HCT116 (cell line): ENCODE data around the gene ANXA7. TPM values are rescaled to one million over a fixed set of nuclear protein-coding genes. Genes with fewer than 3 reads are reported as not detected.

ENCODE experiments used
- ATAC-seq: fragments of 200-7000 bp; cut with Tn5 transposase; 2 replicates; pipeline ENCODE4 v1.9.1; 2020; ENCODE audit warnings: mild to moderate bottlenecking, moderate library complexity
- BruUV-seq: library from RNA; stranded (reverse); fragments of 400-500 nt; replicated peaks from 2 replicates; lab custom pipeline; 2021; lab: Mats Ljungman, UMichigan
- CTCF ChIA-PET: fragments of 300-600 bp; sonication (Branson Sonifier 250); formaldehyde crosslinking; loops from one replicate; lab custom pipeline; 2021; ENCODE audit warnings: antibody characterized with exemption; lab: Charles Lee
- POLR2A ChIA-PET: fragments of 300-600, 350-600 bp; sonication (Branson Sonifier 250); formaldehyde crosslinking; loops from one replicate; lab custom pipeline; 2021; ENCODE audit warnings: antibody characterized with exemption; lab: Charles Lee
- RAD21 ChIA-PET, 2 experiments: fragments of 300-600 bp; sonication (Branson Sonifier 250); formaldehyde crosslinking; loops; one replicate each; lab custom pipeline; 2023; ENCODE audit warnings: low total read pairs in 2 of 2; ENCODE audit not compliant: uncharacterized antibody in 2 of 2, unreplicated experiment in 2 of 2, low non-redundant PET in 1 of 2; lab: Charles Lee
- DNase-seq: peaks from one replicate; pipeline ENCODE4 v3.0.0-alpha.2; 2010; ENCODE audit warnings: low read depth, low spot score
- H2AFZ ChIP-seq: fragments of 200-600 bp; shearing (Covaris generic), sonication (generic); 2 replicates; pipeline ENCODE4 v1.6.1; 2017; ENCODE audit warnings: low read depth, mixed run types, mixed read lengths, antibody characterized with exemption, low read length; ENCODE audit not compliant: poor library complexity, severe bottlenecking
- H3K27ac ChIP-seq: 2 replicates; pipeline ENCODE4 v1.5.1; 2012; ENCODE audit warnings: low read depth, low read length
- H3K27me3 ChIP-seq: fragments of 200-600 bp; sonication (generic); 2 replicates; pipeline ENCODE4 v1.6.1; 2016; ENCODE audit warnings: mixed run types, low read length, mixed read lengths; ENCODE audit not compliant: insufficient read depth
- H3K36me3 ChIP-seq, 2 experiments: fragments of 200-500 bp in 1 of 2; fragments of 200-600 bp in 1 of 2; sonication (Bioruptor generic) in 1 of 2; sonication (generic) in 1 of 2; 2 replicates each; pipeline versions ENCODE4 v1.5.1 to v1.6.1; 2014 to 2016; ENCODE audit warnings: low read length in 2 of 2, inconsistent platforms in 1 of 2, mixed read lengths in 1 of 2, mixed run types in 1 of 2; ENCODE audit not compliant: insufficient read depth in 2 of 2, control insufficient read depth in 1 of 2
- H3K4me1 ChIP-seq, 2 experiments: fragments of 200-600 bp in 1 of 2; sonication (generic) in 1 of 2; 2 replicates each; pipeline versions ENCODE4 v1.5.1 to v1.6.1; 2012 to 2017; ENCODE audit warnings: low read length in 2 of 2, inconsistent platforms in 1 of 2, mild to moderate bottlenecking in 1 of 2, mixed read lengths in 1 of 2, mixed run types in 1 of 2, moderate library complexity in 1 of 2; ENCODE audit not compliant: insufficient read depth in 2 of 2, control insufficient read depth in 1 of 2
- H3K4me2 ChIP-seq: fragments of 200-600 bp; sonication (generic); 2 replicates; pipeline ENCODE4 v1.6.1; 2017; ENCODE audit warnings: mixed run types, low read length, mixed read lengths
- H3K4me3 ChIP-seq, 2 experiments: fragments of 200-600 bp in 1 of 2; sonication (generic) in 1 of 2; replicated peaks in 1 of 2; 2 replicates each; pipeline ENCODE4 v1.5.1; 2011 to 2016; ENCODE audit warnings: low read length in 2 of 2, control low read depth in 1 of 2, low read depth in 1 of 2, mild to moderate bottlenecking in 1 of 2, mixed read lengths in 1 of 2, mixed run types in 1 of 2
- H3K79me2 ChIP-seq: fragments of 200-600 bp; sonication (generic); 2 replicates; pipeline ENCODE4 v1.6.1; 2017; ENCODE audit warnings: mild to moderate bottlenecking, mixed run types, low read length, moderate library complexity, mixed read lengths; ENCODE audit not compliant: insufficient read depth
- H3K9ac ChIP-seq: fragments of 200-600 bp; sonication (generic); 2 replicates; pipeline ENCODE4 v1.6.1; 2016; ENCODE audit warnings: low read length, mixed read lengths
- H3K9me2 ChIP-seq: fragments of 200-600 bp; sonication (generic), shearing (Covaris generic); 2 replicates; pipeline ENCODE4 v1.6.1; 2017; ENCODE audit warnings: mixed run types, mild to moderate bottlenecking, moderate library complexity; ENCODE audit not compliant: insufficient read depth
- H3K9me3 ChIP-seq, 2 experiments: fragments of 200-500 bp in 1 of 2; fragments of 200-600 bp in 1 of 2; sonication (Bioruptor generic) in 1 of 2; sonication (generic) in 1 of 2; 2 replicates each; pipeline ENCODE4 v1.6.1; 2014 to 2017; ENCODE audit warnings: low read length in 2 of 2, mixed read lengths in 2 of 2, inconsistent platforms in 1 of 2, low read depth in 1 of 2, mild to moderate bottlenecking in 1 of 2, mixed run types in 1 of 2, moderate library complexity in 1 of 2; ENCODE audit not compliant: control insufficient read depth in 1 of 2, insufficient read depth in 1 of 2
- H4K20me1 ChIP-seq: fragments of 200-600 bp; sonication (generic), shearing (Covaris generic); 2 replicates; pipeline ENCODE4 v1.6.1; 2017; ENCODE audit warnings: mixed run types, mild to moderate bottlenecking, moderate library complexity; ENCODE audit not compliant: insufficient read depth
- CBX3 ChIP-seq: IDR thresholded peaks from 2 replicates; pipeline ENCODE4 v1.6.1; 2012; ENCODE audit warnings: low read depth
- CEBPB ChIP-seq: IDR thresholded peaks from 2 replicates; pipeline ENCODE4 v1.6.1; 2012; ENCODE audit warnings: low read depth
- CTCF ChIP-seq, 3 experiments: fragments of 200-600 bp in 1 of 3; sonication (generic) in 1 of 3; IDR thresholded peaks in 2 of 3; conservative IDR thresholded peaks in 1 of 3; 2 replicates each; pipeline ENCODE4 v1.5.1; 2012 to 2017; ENCODE audit warnings: low read depth in 2 of 3, low read length in 2 of 3, antibody characterized with exemption in 1 of 3, borderline replicate concordance in 1 of 3, control low read depth in 1 of 3, mild to moderate bottlenecking in 1 of 3, mixed read lengths in 1 of 3, mixed run types in 1 of 3, moderate library complexity in 1 of 3; ENCODE audit not compliant: insufficient read depth in 1 of 3
- EGR1 ChIP-seq: IDR thresholded peaks from 2 replicates; pipeline ENCODE4 v1.6.1; 2012; ENCODE audit warnings: low read depth
- ELF1 ChIP-seq: IDR thresholded peaks from 2 replicates; pipeline ENCODE4 v1.6.1; 2012; ENCODE audit warnings: low read depth, borderline replicate concordance
- EZH2 ChIP-seq: fragments of 200-600 bp; sonication (generic); IDR thresholded peaks from 2 replicates; pipeline ENCODE4 v1.6.1; 2017; ENCODE audit warnings: antibody characterized with exemption, mixed run types
- FOSL1 ChIP-seq: IDR thresholded peaks from 2 replicates; pipeline ENCODE4 v1.6.1; 2012; ENCODE audit warnings: low read depth
- POLR2A ChIP-seq: IDR thresholded peaks from 2 replicates; pipeline ENCODE4 v1.7.0; 2011; ENCODE audit warnings: borderline replicate concordance; ENCODE audit not compliant: insufficient read depth, insufficient read length; ENCODE audit errors: extremely low read depth
- POLR2AphosphoS5 ChIP-seq: IDR thresholded peaks from 2 replicates; pipeline ENCODE4 v1.6.1; 2011; ENCODE audit warnings: mild to moderate bottlenecking, low read depth, low read length, moderate library complexity
- RAD21 ChIP-seq: IDR thresholded peaks from 2 replicates; pipeline ENCODE4 v1.6.1; 2012; ENCODE audit warnings: low read depth, mild to moderate bottlenecking
- SIN3A ChIP-seq: IDR thresholded peaks from 2 replicates; pipeline ENCODE4 v1.6.1; 2012; ENCODE audit warnings: low read depth
- SRF ChIP-seq: IDR thresholded peaks from 2 replicates; pipeline ENCODE4 v1.6.1; 2012; ENCODE audit warnings: low read depth
- YY1 ChIP-seq: IDR thresholded peaks from 2 replicates; pipeline ENCODE4 v1.6.1; 2011; ENCODE audit warnings: low read length, low read depth, moderate library complexity, mild to moderate bottlenecking; ENCODE audit not compliant: insufficient replicate concordance; ENCODE audit errors: extremely low read depth
- ZFX ChIP-seq: fragments of 450-650 bp; IDR thresholded peaks from 2 replicates; pipeline ENCODE4 v1.6.1; 2017
- ZNF274 ChIP-seq: fragments of 200-500 bp; sonication (Bioruptor generic); IDR thresholded peaks from 2 replicates; pipeline ENCODE4 v1.6.1; 2014; ENCODE audit warnings: mild to moderate bottlenecking, low read depth, low read length, inconsistent platforms
- intact Hi-C: fragments of 100-400 bp; cut with micrococcal nuclease; formaldehyde crosslinking; loops from 2 replicates; pipeline ENCODE4 v1.10.0; 2022
- total RNA-seq: library from RNA; stranded (reverse); gene quantifications from one replicate; pipeline ENCODE4 v1.2.1, GENCODE V29; 2021; ENCODE audit not compliant: unreplicated experiment
- TF ChIP-seq, protein P1 (sequence below): IDR thresholded peaks from 2 replicates; pipeline ENCODE4 v1.6.1; 2011; ENCODE audit warnings: mild to moderate bottlenecking, low read length, moderate library complexity; ENCODE audit not compliant: insufficient replicate concordance; ENCODE audit errors: extremely low read depth

ANXA7 gene
- total RNA-seq, 1 experiment from 2014 or later = 105 TPM

DNA sequence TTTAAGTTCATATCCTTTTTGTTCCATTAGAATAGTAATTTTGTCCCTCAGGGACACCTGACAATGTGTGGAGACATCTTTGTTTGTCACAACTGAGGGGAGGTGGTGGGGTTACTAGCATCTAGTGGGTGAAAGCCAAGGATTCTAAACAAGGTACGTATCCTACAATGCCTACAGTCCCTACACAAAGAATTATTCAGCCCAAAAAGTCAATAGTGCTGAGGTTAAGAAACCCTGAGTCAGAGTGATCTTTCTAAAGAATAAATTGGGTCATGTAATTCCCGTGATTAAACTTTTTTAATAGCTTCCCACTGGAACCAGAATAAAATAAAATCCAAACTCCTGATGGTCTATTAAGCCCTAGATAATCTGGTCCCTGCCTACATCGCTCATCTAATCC, 2.7 kb upstream of the ANXA7 start:
- peaks cover 3% of the 10 kb centered on the region; the same call in 1 of the 2 replicates for H4K20me1 ChIP-seq
- no peaks in the 10 kb centered on the region for H3K9me2 ChIP-seq
- no peak for DNase-seq
- H3K9me3 ChIP-seq = no peaks in the 10 kb centered on the region
- peaks cover 16 to 29% of the 10 kb centered on the region in 2 experiments for H3K4me1 ChIP-seq
- no peak overlapping the region for H3K9ac ChIP-seq
- H3K27me3 ChIP-seq = no peaks in the 10 kb centered on the region
- no TSS peak for BruUV-seq
- ChIA-PET RAD21 (no interaction called here), CTCF (no interaction called here), POLR2A (no interaction called here)
- ATAC-seq = no peak
- peaks cover 21% of the 10 kb centered on the region for H3K79me2 ChIP-seq
- no peak overlapping the region for H3K27ac ChIP-seq
- H2AFZ ChIP-seq = no peak overlapping the region
- H3K4me3 ChIP-seq = no peak overlapping the region
- H3K4me2 ChIP-seq = no peak overlapping the region
- TF ChIP-seq YY1 (no peak), POLR2A (no peak), FOSL1 (no peak), EZH2 (no peak), CTCF (IDR thresholded peaks at IDR 0.05 in 2 of 3, conservative IDR thresholded peaks at IDR 0.05 in 1 of 3; ENCODE audit: borderline replicate concordance in 1 of 3, insufficient read depth in 1 of 3, low read depth in 2 of 3, low read length in 2 of 3) (no peak), SRF (no peak), ZFX (no peak), ELF1 (no peak), POLR2AphosphoS5 (no peak), SIN3A (no peak), CBX3 (no peak), CEBPB (no peak), EGR1 (no peak), ZNF274 (no peak), RAD21 (no peak)
- TF ChIP-seq, protein P1, sequence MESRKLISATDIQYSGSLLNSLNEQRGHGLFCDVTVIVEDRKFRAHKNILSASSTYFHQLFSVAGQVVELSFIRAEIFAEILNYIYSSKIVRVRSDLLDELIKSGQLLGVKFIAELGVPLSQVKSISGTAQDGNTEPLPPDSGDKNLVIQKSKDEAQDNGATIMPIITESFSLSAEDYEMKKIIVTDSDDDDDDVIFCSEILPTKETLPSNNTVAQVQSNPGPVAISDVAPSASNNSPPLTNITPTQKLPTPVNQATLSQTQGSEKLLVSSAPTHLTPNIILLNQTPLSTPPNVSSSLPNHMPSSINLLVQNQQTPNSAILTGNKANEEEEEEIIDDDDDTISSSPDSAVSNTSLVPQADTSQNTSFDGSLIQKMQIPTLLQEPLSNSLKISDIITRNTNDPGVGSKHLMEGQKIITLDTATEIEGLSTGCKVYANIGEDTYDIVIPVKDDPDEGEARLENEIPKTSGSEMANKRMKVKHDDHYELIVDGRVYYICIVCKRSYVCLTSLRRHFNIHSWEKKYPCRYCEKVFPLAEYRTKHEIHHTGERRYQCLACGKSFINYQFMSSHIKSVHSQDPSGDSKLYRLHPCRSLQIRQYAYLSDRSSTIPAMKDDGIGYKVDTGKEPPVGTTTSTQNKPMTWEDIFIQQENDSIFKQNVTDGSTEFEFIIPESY = no peak
- no peaks in the 10 kb centered on the region for H3K36me3 ChIP-seq
- intact Hi-C loops = no loop called here
